ENCODE results near the gene GLDN.
"Not testable (repeated sequence)": the region's sequence is repeated elsewhere in the genome, so short reads cannot be mapped to it uniquely, and the experiment has no call there.

GLDN gene

GRCh38 chr15:51444112-51444511 is 102.7 kb downstream of the GLDN start:
- DNase-seq = no peak
- TF ChIP-seq POLR2A (IDR thresholded peaks at IDR 0.05; ENCODE audit: low read length) = no peak
- no peak for TF ChIP-seq GATA1 (IDR thresholded peaks at IDR 0.05; ENCODE audit: low read depth, low read length)

- no peak for DNase-seq
- TF ChIP-seq GATA1 (IDR thresholded peaks at IDR 0.05; ENCODE audit: low read depth, low read length) (no peak), POLR2A (IDR thresholded peaks at IDR 0.05; ENCODE audit: low read length) (no peak)
These were observed 103.4 kb downstream of the GLDN start for GRCh38 chr15:51444807-51445206.

DNA sequence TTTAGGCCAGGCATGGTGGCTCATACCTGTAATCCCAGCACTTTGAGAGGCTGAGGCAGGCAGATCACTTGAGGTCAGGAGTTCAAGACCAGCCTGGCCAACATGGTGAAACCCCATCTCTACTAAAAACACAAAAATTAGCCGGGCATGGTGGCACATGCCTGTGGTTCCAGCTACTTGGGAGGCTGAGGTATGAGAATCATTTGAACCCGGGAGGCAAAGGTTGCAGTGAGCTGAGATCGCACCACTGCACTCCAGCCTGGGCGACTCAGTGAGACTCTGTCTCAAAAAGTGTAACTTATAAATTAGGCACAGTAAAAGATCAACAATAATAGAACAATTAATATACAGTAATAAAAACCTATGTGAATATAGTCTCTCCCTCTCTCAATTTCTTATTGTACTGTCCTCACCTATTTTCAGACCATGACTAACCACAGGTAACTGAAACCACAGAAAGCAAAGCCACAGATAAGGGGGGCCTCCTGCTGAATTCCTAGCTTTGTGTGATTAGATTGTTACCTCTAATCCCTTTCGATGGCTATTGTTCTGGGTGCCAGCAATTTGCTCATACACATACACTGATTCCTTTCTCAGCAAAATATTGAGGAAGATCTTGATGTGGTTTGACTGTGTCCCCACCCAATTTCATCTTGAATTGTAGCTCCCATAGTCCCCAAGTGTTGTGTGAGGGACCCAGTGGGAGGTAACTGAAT is 104.7 kb downstream of the GLDN start:
- DNase-seq = not testable (repeated sequence)

DNA sequence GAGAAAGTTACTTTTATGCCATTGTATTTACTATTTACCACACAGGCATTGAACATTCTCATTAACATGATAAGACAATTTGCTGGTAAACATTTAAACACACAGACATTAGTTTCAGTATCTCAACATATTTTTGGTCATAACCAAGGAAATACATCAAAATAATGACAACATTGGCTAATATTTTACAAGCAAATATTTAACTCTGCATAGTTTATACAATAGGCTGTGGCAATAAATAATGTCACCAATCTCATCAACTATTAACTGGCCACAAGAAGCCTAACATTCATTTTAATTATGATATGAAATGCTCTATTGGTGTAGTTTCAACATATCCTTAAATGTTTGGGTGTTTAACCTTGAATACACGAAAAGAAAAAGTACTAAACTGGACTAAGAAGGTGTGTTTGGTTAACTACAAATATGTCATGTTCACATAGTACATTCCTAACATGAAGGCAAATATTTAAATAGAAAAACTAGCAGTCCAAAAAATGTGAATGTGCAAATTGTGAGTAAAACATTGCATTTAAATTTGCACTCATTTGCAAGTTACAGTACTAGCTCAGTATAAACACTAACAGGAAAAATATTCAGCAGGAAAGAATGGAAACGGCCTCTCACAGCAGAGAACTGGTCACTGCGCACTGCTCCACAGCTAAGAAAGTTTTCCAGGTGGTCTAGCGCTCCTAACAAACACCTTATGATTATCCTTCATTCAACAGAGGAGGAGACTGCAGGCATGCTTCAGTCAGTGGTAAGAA is 106.6 kb downstream of the GLDN start:
- no peak for DNase-seq
- TF ChIP-seq GATA1 (IDR thresholded peaks at IDR 0.05; ENCODE audit: low read depth, low read length) (no peak), POLR2A (IDR thresholded peaks at IDR 0.05; ENCODE audit: low read length) (no peak)

DNA sequence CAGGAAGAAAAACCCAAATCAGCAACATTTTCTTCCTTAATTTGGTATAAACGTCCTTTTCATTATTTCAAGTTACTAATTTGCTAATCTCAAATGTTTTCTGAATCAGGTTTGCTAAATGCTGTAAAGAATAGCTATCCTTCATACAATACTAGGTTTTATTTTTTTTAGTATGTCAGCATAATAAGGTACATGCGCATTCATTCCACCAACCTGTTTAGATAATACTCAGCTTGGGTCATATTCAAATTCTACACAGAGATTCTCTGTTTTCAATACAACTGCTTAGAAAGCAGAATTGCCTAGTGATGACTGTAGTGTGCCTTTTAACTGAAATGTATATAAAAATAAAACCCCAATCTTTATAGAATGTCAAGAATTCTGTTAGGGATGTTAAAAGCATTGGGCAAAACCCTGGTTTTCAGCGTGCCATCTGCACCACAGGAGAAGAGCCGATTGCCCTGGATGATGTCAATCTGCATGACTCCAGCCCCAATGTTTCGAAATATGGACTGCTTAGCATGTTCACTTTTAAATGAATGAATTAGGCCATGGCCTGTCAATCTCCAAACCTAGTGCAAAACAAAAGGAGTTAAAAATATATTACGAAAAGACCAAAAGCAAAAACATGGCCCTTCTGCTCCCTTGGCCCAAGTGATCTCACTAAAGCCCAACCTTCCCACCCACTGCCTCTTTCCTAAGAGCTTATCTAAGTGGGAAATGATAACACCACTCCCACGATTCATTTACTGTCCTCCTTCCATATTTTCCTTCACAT is 107.4 kb downstream of the GLDN start:
- DNase-seq = no peak
- no peak for TF ChIP-seq POLR2A (IDR thresholded peaks at IDR 0.05; ENCODE audit: low read length)
- TF ChIP-seq GATA1 (IDR thresholded peaks at IDR 0.05; ENCODE audit: low read depth, low read length) = no peak

GRCh38 chr15:51450001-51450400 is 108.5 kb downstream of the GLDN start:
- no peak for DNase-seq
- TF ChIP-seq POLR2A (IDR thresholded peaks at IDR 0.05; ENCODE audit: low read length) (no peak), GATA1 (IDR thresholded peaks at IDR 0.05; ENCODE audit: low read depth, low read length) (no peak)

Measured in erythroblast (primary cell).